Activated naive CD4-positive, alpha-beta T cell treated with anti-CD3 and anti-CD28 coated beads, Interleukin-2, amount 50 U/mL, for 24 hours (primary cell): ENCODE results near the gene BNIPL.
A peak's percentile ranks its signal among the peaks of the same experiment; 100 is the strongest.

ENCODE experiments used
- H3K27ac Mint-ChIP-seq: one replicate; pipeline ENCODE4 v1.8.0; 2021; ENCODE audit warnings: mild to moderate bottlenecking, mixed read lengths
- H3K27me3 Mint-ChIP-seq: one replicate; pipeline ENCODE4 v1.8.0; 2021; ENCODE audit warnings: mixed read lengths
- H3K36me3 Mint-ChIP-seq: one replicate; pipeline ENCODE4 v1.8.0; 2021; ENCODE audit warnings: mixed read lengths
- H3K4me1 Mint-ChIP-seq: one replicate; pipeline ENCODE4 v1.8.0; 2021; ENCODE audit warnings: mixed read lengths
- H3K4me3 Mint-ChIP-seq: one replicate; pipeline ENCODE4 v1.8.0; 2021; ENCODE audit warnings: mild to moderate bottlenecking, mixed read lengths
- H3K9me3 Mint-ChIP-seq: one replicate; pipeline ENCODE4 v1.8.0; 2021; ENCODE audit warnings: mixed read lengths

The BNIPL gene

DNA sequence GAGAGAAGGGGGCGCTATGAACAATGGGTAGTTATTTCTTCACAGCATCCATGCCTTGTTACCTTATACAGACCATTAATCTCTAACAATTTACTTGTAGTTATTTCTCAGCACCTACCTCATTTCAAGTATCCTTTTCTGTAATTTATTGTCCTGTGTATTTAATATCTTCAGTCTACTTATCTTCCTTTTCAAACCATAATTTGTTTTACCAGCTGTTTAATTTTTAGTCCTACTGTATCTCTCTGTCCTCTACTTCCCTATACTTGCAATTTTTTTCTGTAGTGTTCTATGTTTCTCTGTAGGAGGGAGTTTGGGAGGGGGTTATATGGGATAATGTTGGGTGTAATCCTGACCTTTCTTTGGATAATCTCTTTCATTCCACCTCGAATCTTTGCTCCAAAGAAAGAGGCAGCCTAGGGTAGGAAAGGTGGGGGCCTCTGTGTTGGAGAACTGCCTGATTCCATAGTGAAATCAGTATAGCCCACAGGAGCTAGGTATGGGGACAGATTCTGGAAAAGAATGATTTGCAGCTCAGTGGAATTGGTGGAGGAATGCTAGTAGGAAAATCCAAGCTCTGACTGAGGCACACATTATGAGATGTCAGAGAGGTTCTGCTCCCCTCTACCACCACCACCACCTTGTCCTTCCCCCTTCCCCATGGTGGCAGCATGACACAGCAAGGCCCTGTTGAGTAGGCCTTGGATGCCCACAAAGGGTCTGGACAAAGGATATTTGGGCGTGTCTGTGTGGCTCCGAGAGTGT, 24.5 kb downstream of the BNIPL start:
- peak overlapping the region; percentile 92 for H3K27ac Mint-ChIP-seq

DNA sequence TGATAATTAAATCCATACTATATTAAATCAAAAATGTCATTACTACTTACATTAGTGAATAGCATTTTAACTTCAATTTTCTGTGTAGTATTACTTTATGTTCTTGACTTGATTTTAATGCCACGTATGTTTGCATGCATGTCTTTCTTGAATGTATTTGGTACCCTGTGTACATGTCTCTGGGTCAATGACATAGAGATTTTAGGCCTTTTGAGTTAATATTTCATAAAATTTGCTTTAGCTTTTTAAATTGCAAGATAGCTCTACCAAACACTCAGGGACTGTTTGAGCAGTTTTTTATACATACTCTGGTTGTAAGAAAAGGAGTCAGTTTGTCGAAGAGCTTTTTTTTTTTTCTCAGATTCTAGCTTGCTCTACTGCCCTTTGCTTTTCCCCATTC, 25.3 kb downstream of the BNIPL start:
- H3K27me3 Mint-ChIP-seq = no peaks in the 10 kb centered on the region
- H3K36me3 Mint-ChIP-seq = peaks cover 2% of the 10 kb centered on the region
- no peak overlapping the region for H3K27ac Mint-ChIP-seq
- H3K9me3 Mint-ChIP-seq = no peaks in the 10 kb centered on the region
- peaks cover 34% of the 10 kb centered on the region for H3K4me1 Mint-ChIP-seq
- H3K4me3 Mint-ChIP-seq = no peak overlapping the region

More for the DNA sequence above, 24.5 kb downstream of the BNIPL start:
- Mint-ChIP-seq H3K4me3 (peak overlapping the region; percentile 96), H3K4me1 (peaks cover 42% of the 10 kb centered on the region), H3K9me3 (no peaks in the 10 kb centered on the region), H3K36me3 (peaks cover 2% of the 10 kb centered on the region), H3K27me3 (no peaks in the 10 kb centered on the region)

DNA sequence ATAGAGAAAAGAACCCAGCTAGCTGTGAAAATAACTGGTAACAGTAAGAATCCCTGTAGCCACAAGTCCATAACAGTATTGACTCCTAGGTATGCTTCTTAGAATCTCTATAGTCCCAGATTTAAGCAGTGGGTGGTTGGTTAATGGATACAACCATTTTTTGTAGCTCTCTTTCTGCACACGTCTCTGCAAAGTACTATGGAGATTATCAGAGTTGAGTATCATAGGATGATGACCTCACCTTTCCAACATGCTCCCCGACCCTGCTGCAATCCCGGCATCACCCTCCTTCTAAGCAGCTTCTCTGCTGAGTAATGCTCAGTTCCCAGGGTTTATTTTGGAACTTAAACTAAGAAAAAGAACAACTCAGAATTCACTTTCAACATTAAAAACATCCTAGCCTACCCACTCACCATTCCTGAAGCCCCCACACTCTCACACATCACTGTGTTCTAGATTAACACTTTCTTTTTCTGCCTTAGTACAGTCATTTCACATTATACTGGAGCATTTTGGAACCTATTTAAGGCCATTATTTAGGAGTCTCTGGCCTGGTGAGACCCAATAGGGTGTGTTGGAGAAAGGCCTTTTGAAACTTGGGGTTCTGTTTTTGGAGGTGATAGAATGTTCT, 26.5 kb downstream of the BNIPL start:
- H3K36me3 Mint-ChIP-seq = no peaks in the 10 kb centered on the region
- no peaks in the 10 kb centered on the region for H3K9me3 Mint-ChIP-seq
- H3K27me3 Mint-ChIP-seq = no peaks in the 10 kb centered on the region
- peaks cover 23% of the 10 kb centered on the region for H3K4me1 Mint-ChIP-seq
- H3K27ac Mint-ChIP-seq = no peak overlapping the region
- H3K4me3 Mint-ChIP-seq = no peak overlapping the region

DNA sequence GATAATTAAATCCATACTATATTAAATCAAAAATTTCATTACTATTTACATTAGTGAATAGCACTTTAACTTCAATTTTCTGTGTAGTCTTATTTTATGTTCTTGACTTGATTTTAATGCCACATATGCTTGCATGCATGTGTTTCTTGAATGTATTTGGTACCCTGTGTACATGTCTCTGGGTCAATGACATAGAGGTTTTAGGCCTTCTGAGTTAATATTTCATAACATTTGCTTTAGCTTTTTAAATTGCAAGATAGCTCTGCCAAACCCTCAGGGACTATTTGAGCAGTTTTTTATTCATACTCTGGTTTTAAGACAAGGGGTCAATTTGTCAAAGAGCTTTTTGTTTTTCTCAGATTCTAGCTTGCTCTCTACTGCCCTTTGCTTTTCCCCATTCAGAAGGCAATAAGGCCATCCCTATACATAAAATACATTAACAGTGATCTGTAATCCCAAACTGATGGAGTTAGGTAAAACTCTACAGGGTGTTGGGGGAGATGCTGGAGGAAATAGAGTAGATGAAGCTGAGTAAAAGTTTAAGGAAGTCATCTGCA, 28.8 kb downstream of the BNIPL start:
- Mint-ChIP-seq H3K9me3 (no peaks in the 10 kb centered on the region), H3K27ac (no peak overlapping the region), H3K36me3 (no peaks in the 10 kb centered on the region), H3K27me3 (no peaks in the 10 kb centered on the region), H3K4me1 (peaks cover 24% of the 10 kb centered on the region), H3K4me3 (no peak overlapping the region)

DNA sequence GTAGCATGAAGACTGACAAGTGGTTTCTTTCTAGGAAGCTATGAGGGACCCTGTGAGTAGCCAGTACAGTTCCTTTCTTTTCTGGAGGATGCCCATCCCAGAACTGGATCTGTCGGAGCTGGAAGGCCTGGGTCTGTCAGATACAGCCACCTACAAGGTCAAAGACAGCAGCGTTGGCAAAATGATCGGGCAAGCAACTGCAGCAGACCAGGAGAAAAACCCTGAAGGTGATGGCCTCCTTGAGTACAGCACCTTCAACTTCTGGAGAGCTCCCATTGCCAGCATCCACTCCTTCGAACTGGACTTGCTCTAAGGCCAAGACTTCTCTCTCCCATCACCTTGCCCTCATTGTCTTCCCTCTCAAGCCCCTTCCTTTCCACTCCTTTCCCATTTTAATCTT, 30.8 kb downstream of the BNIPL start:
- Mint-ChIP-seq H3K4me3 (no peak overlapping the region), H3K4me1 (peaks cover 21% of the 10 kb centered on the region), H3K9me3 (no peaks in the 10 kb centered on the region), H3K36me3 (no peaks in the 10 kb centered on the region), H3K27me3 (no peaks in the 10 kb centered on the region), H3K27ac (no peak overlapping the region)

DNA sequence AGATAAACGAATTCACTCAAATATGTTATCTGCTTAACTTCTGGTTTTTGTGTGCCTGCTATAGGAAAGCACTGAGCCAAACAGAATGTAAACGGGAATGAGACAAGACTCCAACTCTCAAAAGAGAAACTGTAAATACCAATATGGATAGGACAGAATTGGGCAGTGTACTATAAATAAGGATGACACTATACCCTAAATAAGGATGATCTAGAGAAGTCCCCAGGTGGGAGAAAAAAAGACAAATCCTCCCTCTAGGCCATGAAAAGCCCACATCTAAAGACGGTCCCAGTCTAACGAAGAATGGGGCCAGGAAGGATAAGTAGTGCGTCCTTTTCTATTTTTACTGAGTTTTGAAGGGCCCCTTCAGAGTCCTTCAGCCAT, 32.7 kb downstream of the BNIPL start:
- Mint-ChIP-seq H3K4me1 (peaks cover 25% of the 10 kb centered on the region), H3K27ac (peak overlapping the region; percentile 87), H3K4me3 (peak overlapping the region; percentile 95), H3K27me3 (no peaks in the 10 kb centered on the region), H3K9me3 (no peaks in the 10 kb centered on the region), H3K36me3 (peaks cover 2% of the 10 kb centered on the region)

DNA sequence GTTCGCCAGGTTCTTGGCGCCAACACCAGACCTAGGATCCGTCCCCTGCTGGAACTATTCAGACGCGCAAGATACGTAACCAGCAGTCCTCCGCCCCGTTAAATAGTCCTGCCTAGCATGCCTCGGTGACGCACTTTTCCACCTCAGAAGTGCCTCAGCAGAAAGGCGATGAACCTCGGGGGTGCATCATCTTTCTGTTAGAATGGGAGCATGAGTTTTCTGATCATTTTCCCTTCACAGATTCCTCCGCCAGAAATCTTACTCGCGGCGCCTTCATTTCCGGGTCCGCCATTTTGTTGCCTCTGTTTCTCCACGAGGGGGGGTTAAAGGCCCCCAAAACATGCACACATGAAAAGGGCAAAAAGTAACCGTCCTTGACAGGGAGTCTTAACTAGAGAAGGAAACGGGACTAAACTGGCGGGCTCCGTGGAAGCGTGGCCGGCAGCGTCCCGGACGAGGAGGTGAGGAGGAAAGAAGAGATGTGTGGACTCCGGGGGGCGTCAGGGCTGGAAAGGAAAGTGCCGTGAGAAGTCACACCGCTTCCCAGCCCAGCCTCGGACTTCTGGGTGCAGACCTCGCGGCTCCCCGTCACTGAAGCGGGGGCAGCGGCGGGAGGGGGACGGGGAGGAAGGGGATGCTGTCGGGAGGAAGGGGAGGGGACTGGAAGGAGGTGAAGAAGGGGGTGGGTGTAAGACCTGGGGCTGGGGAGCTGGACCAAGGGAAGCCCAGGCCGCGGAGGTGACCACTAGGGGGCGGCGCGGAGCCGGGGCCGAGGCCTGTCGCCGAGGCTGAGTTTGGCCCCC, 34.3 kb downstream of the BNIPL start, which contains the start of gene GABPB2:
GABPB2 (plus strand) TSS at position 288 of the 803 bp plus-strand sequence. CDS start 17,429 bp downstream, outside the sequence.
- H3K27ac Mint-ChIP-seq = peak within 1 kb of the TSS; percentile 100
- H3K9me3 Mint-ChIP-seq = no peaks in the 10 kb centered on the region
- H3K4me3 Mint-ChIP-seq = peak within 1 kb of the TSS; percentile 95
- H3K27me3 Mint-ChIP-seq = no peaks in the 10 kb centered on the region
- H3K36me3 Mint-ChIP-seq = peaks cover 3% of the 10 kb centered on the region
- H3K4me1 Mint-ChIP-seq = peaks cover 25% of the 10 kb centered on the region

DNA sequence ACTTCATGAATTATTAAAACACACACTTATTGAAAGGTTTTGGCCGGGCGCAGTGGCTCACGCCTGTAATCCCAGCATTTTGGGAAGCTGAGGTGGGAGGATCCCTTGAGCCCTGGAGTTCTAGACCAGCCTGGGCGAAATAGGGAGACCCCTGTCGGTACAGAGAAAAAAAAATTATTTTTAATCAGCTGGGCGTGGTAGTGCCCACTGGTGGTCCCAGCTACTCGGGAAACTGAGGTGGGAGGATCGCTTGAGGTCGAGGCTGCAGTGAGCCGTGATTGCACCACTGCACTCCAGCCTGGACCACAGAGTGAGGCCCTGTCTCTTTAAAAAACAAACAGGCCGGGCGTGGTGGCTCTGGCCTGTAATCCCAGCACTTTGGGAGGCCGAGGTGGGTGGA, 35.8 kb downstream of the BNIPL start:
- H3K27me3 Mint-ChIP-seq = no peaks in the 10 kb centered on the region
- H3K9me3 Mint-ChIP-seq = no peaks in the 10 kb centered on the region
- H3K4me1 Mint-ChIP-seq = peaks cover 25% of the 10 kb centered on the region
- peak overlapping the region; percentile 100 for H3K27ac Mint-ChIP-seq
- peak overlapping the region; percentile 95 for H3K4me3 Mint-ChIP-seq
- H3K36me3 Mint-ChIP-seq = peaks cover 3% of the 10 kb centered on the region

DNA sequence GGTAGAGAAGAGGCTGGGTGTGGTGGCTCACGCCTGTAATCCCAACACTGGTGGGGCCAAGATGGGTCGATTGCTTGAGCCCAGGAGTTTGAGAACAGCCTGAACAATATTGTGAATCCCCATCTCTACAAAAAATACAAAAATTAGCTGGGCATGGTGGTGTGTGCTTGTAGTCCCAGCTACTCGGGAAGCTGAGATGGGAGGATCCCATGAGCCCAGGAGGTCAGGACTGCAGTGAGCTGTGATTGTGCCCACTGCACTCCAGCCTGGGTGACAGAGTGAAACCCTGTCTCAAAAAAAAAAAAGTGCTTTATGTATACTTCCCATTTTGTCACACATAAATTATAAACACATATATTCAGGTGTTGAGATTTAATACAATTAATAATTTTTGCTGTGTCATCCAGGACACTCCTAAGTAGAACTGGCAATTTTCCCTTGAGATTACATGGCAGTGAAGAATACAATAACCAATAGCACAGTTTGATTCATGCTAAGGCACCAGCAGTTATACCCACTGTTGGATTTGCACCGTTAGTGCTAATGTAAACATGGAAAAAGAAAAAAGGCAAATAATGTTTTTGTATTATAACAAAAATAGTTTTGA, 49.7 kb downstream of the BNIPL start:
- H3K4me1 Mint-ChIP-seq = no peaks in the 10 kb centered on the region
- H3K4me3 Mint-ChIP-seq = no peak overlapping the region
- H3K27ac Mint-ChIP-seq = no peak overlapping the region
- peaks cover 6% of the 10 kb centered on the region for H3K36me3 Mint-ChIP-seq
- no peaks in the 10 kb centered on the region for H3K27me3 Mint-ChIP-seq
- H3K9me3 Mint-ChIP-seq = no peaks in the 10 kb centered on the region
